ENCODE results near the gene NOXO1. TPM values are rescaled to one million over a fixed set of nuclear protein-coding genes. Genes with fewer than 3 reads are reported as not detected.
"Not testable (repeated sequence)": the region's sequence is repeated elsewhere in the genome, so short reads cannot be mapped to it uniquely, and the experiment has no call there.

The NOXO1 gene
- total and polyA plus RNA-seq, 4 donors, result 0.28 to 0.67 (median 0.63) TPM; not detected in 1

DNA sequence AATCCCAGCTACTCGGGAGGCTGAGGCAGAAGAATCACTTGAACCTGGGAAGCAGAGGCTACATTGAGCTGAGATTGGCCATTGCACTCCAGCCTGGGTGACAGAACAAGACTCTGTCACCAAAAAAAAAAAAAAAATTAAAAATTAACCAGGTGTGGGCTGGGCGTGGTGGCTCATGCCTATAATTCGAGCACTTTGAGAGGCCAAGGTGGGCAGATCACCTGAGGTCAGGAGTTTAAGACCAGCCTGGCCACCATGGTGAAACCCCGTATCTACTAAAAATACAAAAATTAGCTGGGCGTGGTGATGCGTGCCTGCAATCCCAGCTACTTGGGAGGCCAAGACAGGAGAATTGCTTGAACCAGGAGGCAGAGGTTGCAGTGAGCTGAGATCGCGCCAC, 41.4 kb downstream of the NOXO1 start:
- H3K9ac ChIP-seq (ENCODE audit: low read depth in 1 of 2, low read length in 2 of 2); DNase-seq (ENCODE audit: low spot score); H3K4me3 ChIP-seq (ENCODE audit: low read depth in 1 of 3, low read length in 3 of 3); H3K27me3 ChIP-seq (ENCODE audit: control insufficient read depth in 4 of 4, insufficient read depth in 4 of 4, low read length in 3 of 4); H3K9me3 ChIP-seq (ENCODE audit: control insufficient read depth in 4 of 4, low read length in 3 of 4): not testable (repeated sequence)
- H3K36me3 ChIP-seq (ENCODE audit: control insufficient read depth in 4 of 4, insufficient read depth in 3 of 4, low read depth in 1 of 4, low read length in 3 of 4), result peaks cover 4 to 26% (median 17%) of the 10 kb centered on the region in 4 donors
- TF ChIP-seq HNF4A (conservative IDR thresholded peaks at IDR 0.05) (peak in 1 of 2 donors; percentile 7), RXRA (IDR thresholded peaks at IDR 0.05) (peak in 1 of 2 donors; percentile 9)
- whole genome bisulfite sequencing, result 59% methylated on average over 8 of the region's 8 CpGs
- peaks cover 11 to 61% (median 43%) of the 10 kb centered on the region in 4 donors for H3K4me1 ChIP-seq (ENCODE audit: control insufficient read depth in 4 of 4, insufficient read depth in 4 of 4, low read length in 3 of 4)
- H3K27ac ChIP-seq (ENCODE audit: low read depth in 1 of 2, low read length in 2 of 2), result peak overlapping the region in 1 of 2 donors; percentile 96

DNA sequence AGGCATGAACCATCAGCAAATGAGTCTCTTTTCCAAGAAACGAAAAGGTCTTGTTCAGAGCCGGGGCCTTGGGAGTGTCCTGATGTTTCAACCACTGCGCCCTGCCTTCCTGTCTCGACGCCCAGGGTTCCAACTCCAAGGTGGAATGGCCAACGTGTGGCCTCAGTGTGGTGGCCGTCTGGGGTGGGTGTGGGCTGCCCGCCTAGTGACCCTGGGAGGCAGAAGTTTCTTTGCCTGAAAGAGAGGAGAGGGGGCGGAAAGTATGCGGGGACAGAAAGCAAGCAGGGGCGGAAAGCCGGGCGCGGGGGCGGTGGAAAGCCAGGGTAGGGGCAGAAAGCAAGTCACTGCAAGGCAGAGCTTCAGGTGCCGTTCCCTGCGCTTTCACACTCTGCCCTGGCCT, 42.4 kb downstream of the NOXO1 start:
- Histone ChIP-seq H3K4me3 (ENCODE audit: low read depth in 1 of 3, low read length in 3 of 3) (no peak overlapping the region), H3K4me1 (ENCODE audit: control insufficient read depth in 4 of 4, insufficient read depth in 4 of 4, low read length in 3 of 4) (peaks cover 11 to 59% (median 43%) of the 10 kb centered on the region in 4 donors), H3K27ac (ENCODE audit: low read depth in 1 of 2, low read length in 2 of 2) (peak overlapping the region; percentile 51 to 62), H3K9ac (ENCODE audit: low read depth in 1 of 2, low read length in 2 of 2) (no peak overlapping the region), H3K36me3 (ENCODE audit: control insufficient read depth in 4 of 4, insufficient read depth in 3 of 4, low read depth in 1 of 4, low read length in 3 of 4) (peaks cover 4 to 26% (median 17%) of the 10 kb centered on the region in 4 donors), H3K27me3 (ENCODE audit: control insufficient read depth in 4 of 4, insufficient read depth in 4 of 4, low read length in 3 of 4) (no peaks in the 10 kb centered on the region), H3K9me3 (ENCODE audit: control insufficient read depth in 4 of 4, low read length in 3 of 4) (no peaks in the 10 kb centered on the region)
- no peak for TF ChIP-seq FOXA1 (IDR thresholded peaks at IDR 0.05)
- TF ChIP-seq HNF4G (IDR thresholded peaks at IDR 0.05), result no peak
- no peak for TF ChIP-seq SP1 (IDR thresholded peaks at IDR 0.05)
- TF ChIP-seq YY1 (IDR thresholded peaks at IDR 0.05), result no peak
- no peak for TF ChIP-seq NR2F2 (IDR thresholded peaks at IDR 0.05)
- TF ChIP-seq, protein P1, sequence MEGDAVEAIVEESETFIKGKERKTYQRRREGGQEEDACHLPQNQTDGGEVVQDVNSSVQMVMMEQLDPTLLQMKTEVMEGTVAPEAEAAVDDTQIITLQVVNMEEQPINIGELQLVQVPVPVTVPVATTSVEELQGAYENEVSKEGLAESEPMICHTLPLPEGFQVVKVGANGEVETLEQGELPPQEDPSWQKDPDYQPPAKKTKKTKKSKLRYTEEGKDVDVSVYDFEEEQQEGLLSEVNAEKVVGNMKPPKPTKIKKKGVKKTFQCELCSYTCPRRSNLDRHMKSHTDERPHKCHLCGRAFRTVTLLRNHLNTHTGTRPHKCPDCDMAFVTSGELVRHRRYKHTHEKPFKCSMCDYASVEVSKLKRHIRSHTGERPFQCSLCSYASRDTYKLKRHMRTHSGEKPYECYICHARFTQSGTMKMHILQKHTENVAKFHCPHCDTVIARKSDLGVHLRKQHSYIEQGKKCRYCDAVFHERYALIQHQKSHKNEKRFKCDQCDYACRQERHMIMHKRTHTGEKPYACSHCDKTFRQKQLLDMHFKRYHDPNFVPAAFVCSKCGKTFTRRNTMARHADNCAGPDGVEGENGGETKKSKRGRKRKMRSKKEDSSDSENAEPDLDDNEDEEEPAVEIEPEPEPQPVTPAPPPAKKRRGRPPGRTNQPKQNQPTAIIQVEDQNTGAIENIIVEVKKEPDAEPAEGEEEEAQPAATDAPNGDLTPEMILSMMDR (IDR thresholded peaks at IDR 0.05; ENCODE audit: low read depth, low read length, missing input control), result no peak
- DNase-seq (ENCODE audit: low spot score), result no peak
- WGBS, result 87% methylated on average over 17 of the region's 17 CpGs

DNA sequence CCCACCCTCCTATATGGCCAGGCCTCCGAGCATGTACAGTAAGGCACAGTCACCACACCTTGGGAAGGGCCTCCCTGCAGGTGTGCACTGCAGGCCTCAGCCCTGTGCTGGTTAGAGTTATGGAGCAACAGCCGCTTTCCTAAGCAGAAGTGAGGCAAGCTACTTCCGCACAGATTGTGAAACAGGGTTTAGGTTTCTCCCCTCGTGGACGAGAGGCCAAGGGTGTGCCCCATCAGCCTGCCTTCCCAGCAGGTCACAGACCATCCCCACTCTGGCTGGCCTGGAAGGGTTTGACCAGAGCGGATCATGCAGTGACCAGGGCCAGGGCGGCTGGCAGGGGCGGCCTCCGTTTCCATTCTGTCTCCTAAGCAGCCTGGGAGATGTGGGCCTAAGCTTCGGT, 43.0 kb downstream of the NOXO1 start:
- no peaks in the 10 kb centered on the region for H3K9me3 ChIP-seq (ENCODE audit: control insufficient read depth in 4 of 4, low read length in 3 of 4)
- no peaks in the 10 kb centered on the region for H3K27me3 ChIP-seq (ENCODE audit: control insufficient read depth in 4 of 4, insufficient read depth in 4 of 4, low read length in 3 of 4)
- no peak overlapping the region for H3K4me3 ChIP-seq (ENCODE audit: low read depth in 1 of 3, low read length in 3 of 3)
- peaks cover 4 to 26% (median 17%) of the 10 kb centered on the region in 4 donors for H3K36me3 ChIP-seq (ENCODE audit: control insufficient read depth in 4 of 4, insufficient read depth in 3 of 4, low read depth in 1 of 4, low read length in 3 of 4)
- WGBS, result 57% methylated on average over 10 of the region's 10 CpGs
- DNase-seq (ENCODE audit: low spot score), result peak; percentile 54
- H3K4me1 ChIP-seq (ENCODE audit: control insufficient read depth in 4 of 4, insufficient read depth in 4 of 4, low read length in 3 of 4), result peaks cover 11 to 57% (median 43%) of the 10 kb centered on the region in 4 donors
- H3K9ac ChIP-seq (ENCODE audit: low read depth in 1 of 2, low read length in 2 of 2), result no peak overlapping the region
- H3K27ac ChIP-seq (ENCODE audit: low read depth in 1 of 2, low read length in 2 of 2), result peak overlapping the region; percentile 51 to 62
- TF ChIP-seq TAF1 (conservative IDR thresholded peaks at IDR 0.05) (no peak), YY1 (IDR thresholded peaks at IDR 0.05) (no peak), HNF4G (IDR thresholded peaks at IDR 0.05) (peak; percentile 32), GABPA (IDR thresholded peaks at IDR 0.05 in 1 of 2, conservative IDR thresholded peaks at IDR 0.05 in 1 of 2) (peak in 1 of 2 donors; percentile 70), EGR1 (IDR thresholded peaks at IDR 0.05; ENCODE audit: low read depth in 2 of 2) (peak; percentile 49 to 85), FOXA2 (IDR thresholded peaks at IDR 0.05) (peak; percentile 31), HNF4A (conservative IDR thresholded peaks at IDR 0.05) (peak; percentile 82 to 84), NR2F2 (IDR thresholded peaks at IDR 0.05) (no peak), JUND (IDR thresholded peaks at IDR 0.05) (peak in 1 of 2 donors; percentile 15), RAD21 (IDR thresholded peaks at IDR 0.05) (peak in 1 of 2 donors; percentile 24), FOXA1 (IDR thresholded peaks at IDR 0.05) (no peak), RXRA (IDR thresholded peaks at IDR 0.05) (peak; percentile 86 to 92)
- TF ChIP-seq, protein P2, sequence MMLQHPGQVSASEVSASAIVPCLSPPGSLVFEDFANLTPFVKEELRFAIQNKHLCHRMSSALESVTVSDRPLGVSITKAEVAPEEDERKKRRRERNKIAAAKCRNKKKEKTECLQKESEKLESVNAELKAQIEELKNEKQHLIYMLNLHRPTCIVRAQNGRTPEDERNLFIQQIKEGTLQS (IDR thresholded peaks at IDR 0.05), result peak; percentile 54
- TF ChIP-seq, protein P3, sequence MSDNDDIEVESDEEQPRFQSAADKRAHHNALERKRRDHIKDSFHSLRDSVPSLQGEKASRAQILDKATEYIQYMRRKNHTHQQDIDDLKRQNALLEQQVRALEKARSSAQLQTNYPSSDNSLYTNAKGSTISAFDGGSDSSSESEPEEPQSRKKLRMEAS (IDR thresholded peaks at IDR 0.05), result peak; percentile 96
- TF ChIP-seq, protein P4, sequence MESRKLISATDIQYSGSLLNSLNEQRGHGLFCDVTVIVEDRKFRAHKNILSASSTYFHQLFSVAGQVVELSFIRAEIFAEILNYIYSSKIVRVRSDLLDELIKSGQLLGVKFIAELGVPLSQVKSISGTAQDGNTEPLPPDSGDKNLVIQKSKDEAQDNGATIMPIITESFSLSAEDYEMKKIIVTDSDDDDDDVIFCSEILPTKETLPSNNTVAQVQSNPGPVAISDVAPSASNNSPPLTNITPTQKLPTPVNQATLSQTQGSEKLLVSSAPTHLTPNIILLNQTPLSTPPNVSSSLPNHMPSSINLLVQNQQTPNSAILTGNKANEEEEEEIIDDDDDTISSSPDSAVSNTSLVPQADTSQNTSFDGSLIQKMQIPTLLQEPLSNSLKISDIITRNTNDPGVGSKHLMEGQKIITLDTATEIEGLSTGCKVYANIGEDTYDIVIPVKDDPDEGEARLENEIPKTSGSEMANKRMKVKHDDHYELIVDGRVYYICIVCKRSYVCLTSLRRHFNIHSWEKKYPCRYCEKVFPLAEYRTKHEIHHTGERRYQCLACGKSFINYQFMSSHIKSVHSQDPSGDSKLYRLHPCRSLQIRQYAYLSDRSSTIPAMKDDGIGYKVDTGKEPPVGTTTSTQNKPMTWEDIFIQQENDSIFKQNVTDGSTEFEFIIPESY (IDR thresholded peaks at IDR 0.05), result peak; percentile 59
- TF ChIP-seq, protein P5, sequence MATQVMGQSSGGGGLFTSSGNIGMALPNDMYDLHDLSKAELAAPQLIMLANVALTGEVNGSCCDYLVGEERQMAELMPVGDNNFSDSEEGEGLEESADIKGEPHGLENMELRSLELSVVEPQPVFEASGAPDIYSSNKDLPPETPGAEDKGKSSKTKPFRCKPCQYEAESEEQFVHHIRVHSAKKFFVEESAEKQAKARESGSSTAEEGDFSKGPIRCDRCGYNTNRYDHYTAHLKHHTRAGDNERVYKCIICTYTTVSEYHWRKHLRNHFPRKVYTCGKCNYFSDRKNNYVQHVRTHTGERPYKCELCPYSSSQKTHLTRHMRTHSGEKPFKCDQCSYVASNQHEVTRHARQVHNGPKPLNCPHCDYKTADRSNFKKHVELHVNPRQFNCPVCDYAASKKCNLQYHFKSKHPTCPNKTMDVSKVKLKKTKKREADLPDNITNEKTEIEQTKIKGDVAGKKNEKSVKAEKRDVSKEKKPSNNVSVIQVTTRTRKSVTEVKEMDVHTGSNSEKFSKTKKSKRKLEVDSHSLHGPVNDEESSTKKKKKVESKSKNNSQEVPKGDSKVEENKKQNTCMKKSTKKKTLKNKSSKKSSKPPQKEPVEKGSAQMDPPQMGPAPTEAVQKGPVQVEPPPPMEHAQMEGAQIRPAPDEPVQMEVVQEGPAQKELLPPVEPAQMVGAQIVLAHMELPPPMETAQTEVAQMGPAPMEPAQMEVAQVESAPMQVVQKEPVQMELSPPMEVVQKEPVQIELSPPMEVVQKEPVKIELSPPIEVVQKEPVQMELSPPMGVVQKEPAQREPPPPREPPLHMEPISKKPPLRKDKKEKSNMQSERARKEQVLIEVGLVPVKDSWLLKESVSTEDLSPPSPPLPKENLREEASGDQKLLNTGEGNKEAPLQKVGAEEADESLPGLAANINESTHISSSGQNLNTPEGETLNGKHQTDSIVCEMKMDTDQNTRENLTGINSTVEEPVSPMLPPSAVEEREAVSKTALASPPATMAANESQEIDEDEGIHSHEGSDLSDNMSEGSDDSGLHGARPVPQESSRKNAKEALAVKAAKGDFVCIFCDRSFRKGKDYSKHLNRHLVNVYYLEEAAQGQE (IDR thresholded peaks at IDR 0.05), result no peak
- TF ChIP-seq, protein P1 (IDR thresholded peaks at IDR 0.05; ENCODE audit: low read depth, low read length, missing input control), result no peak

All from liver (tissue), 9 donors.